Right kidney (tissue), 9 donors: ENCODE results near the gene RCSD1.
A peak's percentile ranks its signal among the peaks of the same experiment; 100 is the strongest.
"Not testable (repeated sequence)": the region's sequence is repeated elsewhere in the genome, so short reads cannot be mapped to it uniquely, and the experiment has no call there.

Source experiments
- DNase-seq: peaks from one replicate; pipeline ENCODE4 v3.0.0-alpha.2; 2016
- long read RNA-seq, 8 donors: transcript quantifications; one replicate each; lab custom pipeline, GENCODE V29; 2026

RCSD1 gene
- long read RNA-seq, donor 1, partial matches to known transcripts: 0 of 4 reads
- long read RNA-seq, donor 1, other reads (novel, unspliced or antisense): 0 of 4 reads
- long read RNA-seq, donor 2: 0 reads
- long read RNA-seq, donor 3: 0 reads
- long read RNA-seq, donor 4: 0 reads
- long read RNA-seq, donor 5, partial matches to known transcripts: 0 of 3 reads
- long read RNA-seq, donor 5, other reads (novel, unspliced or antisense): 0 of 3 reads
- long read RNA-seq, donor 6, partial matches to known transcripts: 0 of 2 reads
- long read RNA-seq, donor 6, other reads (novel, unspliced or antisense): 0 of 2 reads
- long read RNA-seq, donor 7, partial matches to known transcripts: 5 of 9 reads
- long read RNA-seq, donor 7, other reads (novel, unspliced or antisense): 0 of 9 reads
- long read RNA-seq, donor 8: 0 reads

GRCh38 chr1:167629681-167630567, at the start of gene RCSD1:
Gene RCSD1 (plus strand): TSS chr1:167630232. CDS start chr1:167630424, 192 bp downstream.
- DNase-seq: peak; percentile 76

DNA sequence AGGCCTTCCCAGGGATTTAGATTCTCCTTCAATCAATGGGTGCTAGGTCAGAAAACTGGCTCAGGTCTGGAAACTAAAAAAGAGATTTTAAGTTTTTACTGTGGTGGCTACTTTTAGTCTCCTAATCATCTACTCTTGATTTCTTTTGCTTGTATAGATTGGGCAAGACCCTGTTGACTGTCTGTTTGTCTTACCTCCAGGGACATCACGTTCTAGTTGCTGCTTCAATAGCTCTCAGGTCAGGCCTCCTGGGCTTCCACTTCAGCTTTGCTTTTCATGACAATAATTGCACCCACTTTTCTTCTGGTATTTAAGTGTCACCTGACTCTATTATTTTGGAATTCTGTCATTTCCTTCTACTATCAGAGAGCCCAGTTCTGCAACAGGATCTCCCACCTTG, 48.0 kb upstream of the RCSD1 start:
- no peak for DNase-seq

GRCh38 chr1:167582722-167583121, 47.3 kb upstream of the RCSD1 start:
- DNase-seq: no peak

- DNase-seq: no peak
These were observed 45.5 kb upstream of the RCSD1 start for GRCh38 chr1:167584581-167584980.

- no peak for DNase-seq
These were observed 42.7 kb upstream of the RCSD1 start for GRCh38 chr1:167587342-167587741.

GRCh38 chr1:167587872-167588271, 42.2 kb upstream of the RCSD1 start:
- no peak for DNase-seq

- DNase-seq: no peak
These were observed 41.7 kb upstream of the RCSD1 start for GRCh38 chr1:167588361-167588760.

GRCh38 chr1:167592475-167592874, 37.6 kb upstream of the RCSD1 start:
- no peak for DNase-seq

GRCh38 chr1:167593860-167594259, 36.2 kb upstream of the RCSD1 start:
- DNase-seq: no peak

GRCh38 chr1:167594822-167595221, 35.2 kb upstream of the RCSD1 start:
- DNase-seq: no peak

DNA sequence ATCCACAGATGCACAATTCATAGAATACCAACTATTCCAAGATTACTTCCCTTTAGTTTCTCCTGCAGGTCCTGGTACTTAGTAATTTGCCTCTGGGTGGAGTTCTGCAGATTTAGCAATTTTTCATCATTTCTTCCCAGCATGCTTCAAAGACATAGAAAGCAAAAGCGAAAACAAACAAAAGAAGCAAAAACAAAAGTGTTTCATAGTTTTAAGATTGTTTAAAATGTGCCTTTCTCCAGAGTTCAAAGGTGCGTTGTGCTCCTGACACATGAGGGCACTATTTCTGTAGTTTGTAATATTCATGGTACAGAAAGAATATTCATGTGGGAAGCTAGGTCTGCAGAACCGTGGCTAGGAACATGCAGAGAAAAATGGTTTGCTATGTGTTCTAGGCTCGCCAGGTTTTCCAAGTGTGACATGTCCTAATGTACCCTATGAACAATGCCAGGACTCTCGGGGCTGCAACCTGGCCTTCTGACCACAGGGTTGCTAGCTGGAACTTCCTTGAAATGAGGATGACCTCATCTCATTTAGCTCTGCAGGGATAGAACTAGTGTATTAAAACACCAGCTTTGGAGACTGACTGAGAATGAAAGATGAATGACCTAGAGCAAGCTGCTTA, 30.0 kb upstream of the RCSD1 start:
- DNase-seq: no peak

GRCh38 chr1:167601442-167602383, 28.3 kb upstream of the RCSD1 start:
- DNase-seq: no peak

GRCh38 chr1:167602840-167603239, 27.2 kb upstream of the RCSD1 start:
- no peak for DNase-seq

GRCh38 chr1:167605576-167605975, 24.5 kb upstream of the RCSD1 start:
- no peak for DNase-seq

- DNase-seq: no peak
These were observed 18.0 kb upstream of the RCSD1 start for GRCh38 chr1:167611983-167612382.

DNA sequence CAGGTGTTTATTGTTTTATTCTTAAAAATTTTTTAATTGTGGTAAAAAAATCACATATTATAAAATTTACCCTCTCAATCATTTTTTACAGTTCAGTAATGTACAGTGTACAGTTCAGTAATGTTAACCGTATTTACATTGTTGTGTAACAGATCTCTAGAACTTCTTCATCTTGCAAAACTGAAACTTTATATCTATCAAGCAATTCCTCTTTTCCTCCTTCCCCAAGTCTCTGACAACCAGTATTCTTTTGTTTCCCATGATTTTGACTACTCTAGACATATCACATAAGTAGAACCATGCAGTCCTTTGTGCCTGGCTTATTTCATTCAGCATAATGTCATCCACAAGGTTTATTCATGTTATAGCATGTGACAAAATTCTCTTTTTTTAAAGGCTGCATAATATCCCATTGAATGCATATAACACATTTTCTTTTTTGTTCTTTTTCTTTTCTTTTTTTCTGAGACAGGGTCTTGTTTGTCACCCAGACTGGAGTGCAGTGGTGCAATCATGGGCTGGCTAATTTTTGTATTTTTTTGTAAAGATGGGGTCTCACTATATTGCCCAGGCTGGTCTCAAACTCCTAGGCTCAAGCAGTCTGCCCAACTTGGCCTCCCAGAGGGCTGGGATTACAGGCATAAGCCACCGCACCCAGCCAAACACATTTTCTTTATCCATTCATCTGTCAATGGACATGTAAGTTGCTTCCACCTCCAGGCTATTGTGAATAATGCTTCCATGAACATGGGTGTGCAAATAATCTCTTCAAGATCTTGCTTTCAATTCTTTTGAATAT, 17.2 kb upstream of the RCSD1 start:
- DNase-seq: no peak

DNA sequence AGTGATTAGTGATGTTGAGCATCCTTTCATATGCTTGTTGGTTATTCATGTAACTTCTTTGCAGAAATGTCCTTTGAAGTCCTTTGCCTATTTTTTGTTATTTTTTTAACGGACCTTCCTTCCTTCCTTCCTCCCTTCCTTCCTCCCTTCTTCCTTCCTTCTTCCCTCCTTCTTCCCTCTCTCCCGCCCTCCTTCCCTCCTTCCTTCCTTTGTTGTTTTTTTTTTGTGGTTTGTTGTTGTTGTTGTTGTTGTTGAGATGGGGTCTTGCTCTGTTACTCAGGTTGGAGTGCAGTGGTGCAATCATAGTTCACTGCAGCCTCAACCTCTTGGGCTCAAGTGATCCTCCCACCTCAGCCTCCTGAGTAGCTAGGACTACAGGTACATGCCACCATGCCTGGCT, 16.0 kb upstream of the RCSD1 start:
- DNase-seq: not testable (repeated sequence)

- no peak for DNase-seq
These were observed 15.2 kb upstream of the RCSD1 start for GRCh38 chr1:167614851-167615250.

DNA sequence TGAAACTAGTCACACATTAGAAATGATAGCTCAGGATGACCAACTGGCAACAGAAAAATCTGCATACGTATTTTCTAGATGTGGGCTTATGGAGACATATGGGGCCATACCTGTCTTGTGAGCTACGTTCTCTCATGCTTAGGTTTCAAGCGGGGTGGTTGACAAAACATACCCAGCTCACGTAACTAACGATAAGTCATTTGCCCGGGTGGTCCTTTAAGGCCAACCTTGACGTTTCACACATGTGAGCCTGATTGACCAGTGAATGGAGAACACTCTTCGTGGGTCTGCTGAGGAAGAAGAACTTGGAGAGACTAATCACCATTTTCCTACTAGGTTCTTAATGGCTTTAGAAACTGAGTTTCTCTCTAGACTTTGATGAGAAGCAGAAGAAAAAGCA, 13.5 kb upstream of the RCSD1 start:
- DNase-seq: no peak
